ENCODE measurements around the gene EVI5.

DNA sequence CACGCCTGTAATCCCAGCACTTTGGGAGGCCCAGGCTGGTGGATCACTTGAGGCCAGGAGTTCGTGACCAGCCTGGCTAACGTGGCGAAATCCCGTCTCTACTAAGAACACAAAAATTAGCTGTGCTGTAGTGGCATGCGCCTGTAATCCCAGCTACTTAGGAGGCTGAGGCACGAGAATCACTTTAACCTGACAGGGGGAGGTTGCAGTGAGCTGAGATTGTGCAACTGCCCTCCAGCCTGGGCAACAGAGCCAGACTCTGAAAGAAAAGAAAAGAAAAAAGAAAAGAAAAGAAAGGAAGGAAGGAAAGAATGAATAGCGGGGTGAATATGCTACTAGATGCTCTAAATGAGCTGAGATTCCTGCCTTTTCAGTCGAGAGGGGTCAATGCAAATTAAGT, 305.3 kb downstream of the EVI5 start:
- TF ChIP-seq, protein P1, sequence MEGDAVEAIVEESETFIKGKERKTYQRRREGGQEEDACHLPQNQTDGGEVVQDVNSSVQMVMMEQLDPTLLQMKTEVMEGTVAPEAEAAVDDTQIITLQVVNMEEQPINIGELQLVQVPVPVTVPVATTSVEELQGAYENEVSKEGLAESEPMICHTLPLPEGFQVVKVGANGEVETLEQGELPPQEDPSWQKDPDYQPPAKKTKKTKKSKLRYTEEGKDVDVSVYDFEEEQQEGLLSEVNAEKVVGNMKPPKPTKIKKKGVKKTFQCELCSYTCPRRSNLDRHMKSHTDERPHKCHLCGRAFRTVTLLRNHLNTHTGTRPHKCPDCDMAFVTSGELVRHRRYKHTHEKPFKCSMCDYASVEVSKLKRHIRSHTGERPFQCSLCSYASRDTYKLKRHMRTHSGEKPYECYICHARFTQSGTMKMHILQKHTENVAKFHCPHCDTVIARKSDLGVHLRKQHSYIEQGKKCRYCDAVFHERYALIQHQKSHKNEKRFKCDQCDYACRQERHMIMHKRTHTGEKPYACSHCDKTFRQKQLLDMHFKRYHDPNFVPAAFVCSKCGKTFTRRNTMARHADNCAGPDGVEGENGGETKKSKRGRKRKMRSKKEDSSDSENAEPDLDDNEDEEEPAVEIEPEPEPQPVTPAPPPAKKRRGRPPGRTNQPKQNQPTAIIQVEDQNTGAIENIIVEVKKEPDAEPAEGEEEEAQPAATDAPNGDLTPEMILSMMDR (conservative IDR thresholded peaks at IDR 0.05 in 1 of 2, IDR thresholded peaks at IDR 0.05 in 1 of 2; ENCODE audit: extremely low read depth in 1 of 2, insufficient read depth in 1 of 2, low read depth in 1 of 2, low read length in 2 of 2) = no peak
- TF ChIP-seq EZH2 (IDR thresholded peaks at IDR 0.05; ENCODE audit: borderline replicate concordance, low read length) = no peak
